B cell (primary cell): ENCODE data around the gene ARHGDIB. TPM values are rescaled to one million over a fixed set of nuclear protein-coding genes. Genes with fewer than 3 reads are reported as not detected.

ENCODE experiments used
- ATAC-seq: fragments of 200-7000 bp; cut with Tn5 transposase; one replicate; pipeline ENCODE4 v1.10.0; 2021; ENCODE audit warnings: low read depth, mild to moderate bottlenecking, moderate number of reproducible peaks, moderate library complexity
- CTCF ChIA-PET: fragments of 350-600 bp; sonication (Branson Sonifier 250); formaldehyde crosslinking; loops from one replicate; lab custom pipeline; 2021; ENCODE audit warnings: antibody characterized with exemption, inconsistent platforms; lab: Charles Lee
- POLR2A ChIA-PET: fragments of 350-600 bp; sonication (Branson Sonifier 250); formaldehyde crosslinking; loops from one replicate; lab custom pipeline; 2021; ENCODE audit warnings: antibody characterized with exemption; lab: Charles Lee
- DNase-seq: peaks from one replicate; pipeline ENCODE4 v3.0.0; 2013
- H2AFZ ChIP-seq: 2 replicates; pipeline ENCODE4 v1.6.1; 2012; ENCODE audit warnings: mild to moderate bottlenecking, low read depth, low read length; ENCODE audit not compliant: insufficient read depth, poor library complexity, severe bottlenecking
- H3K27ac ChIP-seq, 2 donors: 1 replicate in 1 of 2; 2 replicates in 1 of 2; pipeline ENCODE4 v1.5.1; 2012 to 2013; ENCODE audit warnings: low read length in 2 of 2, mild to moderate bottlenecking in 2 of 2, moderate library complexity in 1 of 2
- H3K27me3 ChIP-seq, 4 experiments: fragments of 200-600 bp in 1 of 4; sonication (generic) in 1 of 4; replicated peaks in 1 of 4; 1 replicate in 2 of 4; 2 replicates in 2 of 4; pipeline versions ENCODE4 v1.6.1 to v1.7.0; 2013 to 2016; ENCODE audit warnings: low read length in 3 of 4, mild to moderate bottlenecking in 2 of 4, mixed read lengths in 1 of 4, moderate library complexity in 1 of 4; ENCODE audit not compliant: insufficient read depth in 4 of 4, control insufficient read depth in 3 of 4; ENCODE audit errors: control extremely low read depth in 1 of 4
- H3K36me3 ChIP-seq, 2 experiments: replicated peaks in 1 of 2; 1 replicate in 1 of 2; 2 replicates in 1 of 2; pipeline versions ENCODE4 v1.6.1 to v1.7.1; 2013; ENCODE audit warnings: low read length in 1 of 2; ENCODE audit not compliant: insufficient read depth in 2 of 2, control insufficient read depth in 1 of 2; ENCODE audit errors: control extremely low read depth in 1 of 2, extremely low read depth in 1 of 2
- H3K4me1 ChIP-seq, 2 donors: fragments of 200-600 bp in 1 of 2; sonication (generic) in 1 of 2; 1 replicate in 1 of 2; 2 replicates in 1 of 2; pipeline versions ENCODE4 v1.5.1 to v1.6.1; 2013 to 2017; ENCODE audit warnings: low read length in 2 of 2; ENCODE audit not compliant: control insufficient read depth in 2 of 2, insufficient read depth in 2 of 2
- H3K4me2 ChIP-seq: replicated peaks from 2 replicates; pipeline ENCODE3; 2012; ENCODE audit warnings: mild to moderate bottlenecking, low read depth, low read length; ENCODE audit not compliant: poor library complexity, severe bottlenecking
- H3K4me3 ChIP-seq, 5 experiments: fragments of 200-600 bp in 1 of 5; sonication (generic) in 1 of 5; 1 replicate in 3 of 5; 2 replicates in 2 of 5; pipeline versions ENCODE4 v1.5.1 to v1.7.0; 2011 to 2016; ENCODE audit warnings: low read length in 4 of 5, mild to moderate bottlenecking in 4 of 5, low read depth in 2 of 5, control low read depth in 1 of 5, moderate library complexity in 1 of 5; ENCODE audit not compliant: insufficient read depth in 1 of 5; ENCODE audit errors: control extremely low read depth in 1 of 5, extremely low read depth in 1 of 5
- H3K79me2 ChIP-seq: fragments of 200-600 bp; sonication (generic); one replicate; pipeline ENCODE4 v1.6.0; 2016; ENCODE audit warnings: low read length; ENCODE audit not compliant: control insufficient read depth, insufficient read depth
- H3K9ac ChIP-seq: fragments of 200-600 bp; sonication (generic); 2 replicates; pipeline ENCODE4 v1.6.1; 2017; ENCODE audit warnings: mild to moderate bottlenecking, low read length, moderate library complexity
- H3K9me3 ChIP-seq, 3 donors: one replicate each; pipeline versions ENCODE4 v1.6.1 to v1.7.1; 2013; ENCODE audit warnings: low read length in 2 of 3; ENCODE audit not compliant: control insufficient read depth in 2 of 3, insufficient read depth in 1 of 3; ENCODE audit errors: control extremely low read depth in 1 of 3
- H4K20me1 ChIP-seq: 2 replicates; pipeline ENCODE4 v1.6.0; 2012; ENCODE audit warnings: mild to moderate bottlenecking, low read length; ENCODE audit not compliant: insufficient read depth, control insufficient read depth, poor library complexity, severe bottlenecking
- H3K27ac Mint-ChIP-seq: one replicate; pipeline ENCODE4 v1.8.0; 2021; ENCODE audit warnings: mixed read lengths
- H3K27me3 Mint-ChIP-seq: one replicate; pipeline ENCODE4 v1.8.0; 2021; ENCODE audit warnings: mixed read lengths
- H3K4me1 Mint-ChIP-seq: one replicate; pipeline ENCODE4 v1.8.0; 2021; ENCODE audit warnings: mixed read lengths
- H3K4me3 Mint-ChIP-seq: one replicate; pipeline ENCODE4 v1.8.0; 2021; ENCODE audit warnings: mixed read lengths
- H3K9me3 Mint-ChIP-seq: one replicate; pipeline ENCODE4 v1.8.0; 2022; ENCODE audit warnings: mixed read lengths; ENCODE audit not compliant: insufficient read depth
- EZH2 ChIP-seq: IDR thresholded peaks from 2 replicates; pipeline ENCODE4 v1.6.1; 2012; ENCODE audit warnings: borderline replicate concordance, low read depth, mild to moderate bottlenecking, moderate library complexity, low read length; ENCODE audit not compliant: insufficient read depth, poor library complexity, severe bottlenecking
- WGBS: methylation state at CpG from one replicate; pipeline ENCODE4 v1.1.5; 2013; ENCODE audit warnings: missing lambda C conversion rate; ENCODE audit not compliant: insufficient coverage; 5-methylcytosine and 5-hydroxymethylcytosine counted together
- intact Hi-C: fragments of 100-400 bp; cut with micrococcal nuclease; formaldehyde crosslinking; loops from one replicate; pipeline ENCODE4 v1.10.0; 2022
- polyA plus RNA-seq: library from polyadenylated mRNA; depleted of rRNA; stranded (reverse); fragments of >200 nt; gene quantifications from 2 replicates; pipeline ENCODE4 v1.2.3, GENCODE V29; 2012
- total RNA-seq, 2 donors: library from RNA; stranded (reverse); fragments of 120-200 nt in 1 of 2; gene quantifications; 1 replicate in 1 of 2; 2 replicates in 1 of 2; pipeline versions ENCODE4 v1.2.3 to v1.2.4, GENCODE V29; 2013 to 2022
- TF ChIP-seq, protein P1 (sequence below): fragments of 200-600 bp; IDR thresholded peaks from one replicate; pipeline ENCODE4 v1.8.0; 2022; ENCODE audit warnings: antibody characterized with exemption, mild to moderate bottlenecking

The ARHGDIB gene
- total and polyA plus RNA-seq, 2 donors (not counting 1 experiment from before 2014, with no cell fraction given) = 514 to 826 TPM

DNA sequence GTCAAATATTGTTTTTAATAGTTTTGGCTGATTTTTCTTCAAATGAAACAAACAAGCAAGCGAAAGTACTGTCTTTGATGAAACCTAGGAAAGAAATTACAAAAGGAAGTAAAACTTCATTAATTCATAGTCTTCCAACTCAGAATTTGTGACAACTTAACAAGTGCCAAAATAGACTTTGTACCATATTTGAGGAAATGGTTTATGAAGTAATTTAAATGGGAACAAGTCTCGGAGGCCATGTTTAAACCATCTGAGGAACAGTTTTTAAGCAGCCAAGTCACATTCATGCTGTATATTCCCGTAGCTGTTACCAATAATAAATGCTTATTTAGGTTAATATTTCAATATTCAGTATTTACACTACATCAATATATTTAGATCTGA, 745 bp upstream of the ARHGDIB start:
- intact Hi-C loops = loop anchor here (2.0 kb wide), 1 partner anchor 13 kb away; no protein-coding TSS in a partner anchor
- POLR2A ChIA-PET = interaction anchor here (0.6 to 1.2 kb wide), 2 partner anchors 31 to 34 kb away, joined by 3 read pairs; no protein-coding TSS in a partner anchor
- TF ChIP-seq, protein P1, sequence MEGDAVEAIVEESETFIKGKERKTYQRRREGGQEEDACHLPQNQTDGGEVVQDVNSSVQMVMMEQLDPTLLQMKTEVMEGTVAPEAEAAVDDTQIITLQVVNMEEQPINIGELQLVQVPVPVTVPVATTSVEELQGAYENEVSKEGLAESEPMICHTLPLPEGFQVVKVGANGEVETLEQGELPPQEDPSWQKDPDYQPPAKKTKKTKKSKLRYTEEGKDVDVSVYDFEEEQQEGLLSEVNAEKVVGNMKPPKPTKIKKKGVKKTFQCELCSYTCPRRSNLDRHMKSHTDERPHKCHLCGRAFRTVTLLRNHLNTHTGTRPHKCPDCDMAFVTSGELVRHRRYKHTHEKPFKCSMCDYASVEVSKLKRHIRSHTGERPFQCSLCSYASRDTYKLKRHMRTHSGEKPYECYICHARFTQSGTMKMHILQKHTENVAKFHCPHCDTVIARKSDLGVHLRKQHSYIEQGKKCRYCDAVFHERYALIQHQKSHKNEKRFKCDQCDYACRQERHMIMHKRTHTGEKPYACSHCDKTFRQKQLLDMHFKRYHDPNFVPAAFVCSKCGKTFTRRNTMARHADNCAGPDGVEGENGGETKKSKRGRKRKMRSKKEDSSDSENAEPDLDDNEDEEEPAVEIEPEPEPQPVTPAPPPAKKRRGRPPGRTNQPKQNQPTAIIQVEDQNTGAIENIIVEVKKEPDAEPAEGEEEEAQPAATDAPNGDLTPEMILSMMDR = no peak
- no peak for TF ChIP-seq EZH2
- CTCF ChIA-PET = interaction anchor here (0.7 to 2.6 kb wide), 3 partner anchors 14 to 33 kb away, joined by 3 to 13 read pairs (median 3); no protein-coding TSS in a partner anchor
- peaks cover 59% of the 10 kb centered on the region for H3K4me1 Mint-ChIP-seq
- Histone ChIP-seq H3K4me1 (peaks cover 32 to 42% of the 10 kb centered on the region in 2 donors), H3K4me3 (peak overlapping the region; percentile 65 to 99 (median 84)), H3K36me3 (peaks cover 4 to 17% of the 10 kb centered on the region in 2 experiments), H3K9me3 (no peaks in the 10 kb centered on the region), H3K4me2 (peak overlapping the region; percentile 82), H3K9ac (peak overlapping the region; percentile 77), H4K20me1 (peaks cover 29% of the 10 kb centered on the region), H3K27ac (peak overlapping the region; percentile 68 to 94), H3K79me2 (peaks cover 60% of the 10 kb centered on the region), H2AFZ (peak overlapping the region; percentile 66), H3K27me3 (no peaks in the 10 kb centered on the region)
- ATAC-seq (no peak), DNase-seq (no peak)
- no peaks in the 10 kb centered on the region for H3K9me3 Mint-ChIP-seq
- H3K27ac Mint-ChIP-seq = peak overlapping the region; percentile 98
- no peaks in the 10 kb centered on the region for H3K27me3 Mint-ChIP-seq
- no CpG with 5 or more reads among the region's 3 CpGs for WGBS
- peak overlapping the region; percentile 97 for H3K4me3 Mint-ChIP-seq
